HL-60/S4 treated with retinoic acid at 250 ng/mL for 4 days and 3 days (cell line): ENCODE data around the gene TP73.

Source experiments
- in situ Hi-C: fragments of 300-500 bp; cut with MboI; formaldehyde crosslinking; loops from 2 replicates; pipeline ENCODE4 v1.7.0; 2022; ENCODE audit warnings: low sequenced_read_pairs

The TP73 gene

GRCh38 chr1:3651026-3651929 lies 1.0 kb upstream of the TP73 start:
- in situ Hi-C loops, result no loop called here

GRCh38 chr1:3652548-3653285 lies 401 bp downstream of the TP73 start:
- in situ Hi-C loops, result no loop called here

GRCh38 chr1:3653286-3653618 lies 936 bp downstream of the TP73 start:
- in situ Hi-C loops, result no loop called here

GRCh38 chr1:3654549-3655281 lies 2.4 kb downstream of the TP73 start:
- in situ Hi-C loops, result no loop called here

- in situ Hi-C loops, result no loop called here
These were observed 4.3 kb downstream of the TP73 start for GRCh38 chr1:3656450-3657095.

- in situ Hi-C loops, result no loop called here
These were observed 4.8 kb downstream of the TP73 start for GRCh38 chr1:3657096-3657475.

- in situ Hi-C loops, result no loop called here
These were observed 5.4 kb downstream of the TP73 start for GRCh38 chr1:3657578-3658230.

GRCh38 chr1:3658231-3658615 lies 5.9 kb downstream of the TP73 start:
- in situ Hi-C loops, result no loop called here

- in situ Hi-C loops, result no loop called here
These were observed 6.8 kb downstream of the TP73 start for GRCh38 chr1:3659093-3659492.

- in situ Hi-C loops, result no loop called here
These were observed 8.4 kb downstream of the TP73 start for GRCh38 chr1:3660704-3661103.

GRCh38 chr1:3661631-3662030 lies 9.3 kb downstream of the TP73 start:
- in situ Hi-C loops, result no loop called here

GRCh38 chr1:3662080-3662671 lies 9.9 kb downstream of the TP73 start:
- in situ Hi-C loops, result no loop called here

GRCh38 chr1:3663999-3664699 lies 11.8 kb downstream of the TP73 start:
- in situ Hi-C loops, result no loop called here

GRCh38 chr1:3664700-3665375 lies 12.5 kb downstream of the TP73 start:
- in situ Hi-C loops, result no loop called here

- in situ Hi-C loops, result no loop called here
These were observed 15.8 kb downstream of the TP73 start for GRCh38 chr1:3668148-3668547.

- in situ Hi-C loops, result no loop called here
These were observed 16.4 kb downstream of the TP73 start for GRCh38 chr1:3668585-3669300.

GRCh38 chr1:3669421-3669821 lies 17.1 kb downstream of the TP73 start:
- in situ Hi-C loops, result no loop called here

- in situ Hi-C loops, result no loop called here
These were observed 17.7 kb downstream of the TP73 start for GRCh38 chr1:3669971-3670431.
